GM19452 (cell line): ENCODE measurements around the gene KLHL26.
"Not testable (repeated sequence)": the region's sequence is repeated elsewhere in the genome, so short reads cannot be mapped to it uniquely, and the experiment has no call there.

Experiments
- ATAC-seq: cut with Tn5 transposase; IDR thresholded peaks from one replicate; pipeline ENCODE4 v1.9.1; 2021; ENCODE audit not compliant: unreplicated experiment

The KLHL26 gene

DNA sequence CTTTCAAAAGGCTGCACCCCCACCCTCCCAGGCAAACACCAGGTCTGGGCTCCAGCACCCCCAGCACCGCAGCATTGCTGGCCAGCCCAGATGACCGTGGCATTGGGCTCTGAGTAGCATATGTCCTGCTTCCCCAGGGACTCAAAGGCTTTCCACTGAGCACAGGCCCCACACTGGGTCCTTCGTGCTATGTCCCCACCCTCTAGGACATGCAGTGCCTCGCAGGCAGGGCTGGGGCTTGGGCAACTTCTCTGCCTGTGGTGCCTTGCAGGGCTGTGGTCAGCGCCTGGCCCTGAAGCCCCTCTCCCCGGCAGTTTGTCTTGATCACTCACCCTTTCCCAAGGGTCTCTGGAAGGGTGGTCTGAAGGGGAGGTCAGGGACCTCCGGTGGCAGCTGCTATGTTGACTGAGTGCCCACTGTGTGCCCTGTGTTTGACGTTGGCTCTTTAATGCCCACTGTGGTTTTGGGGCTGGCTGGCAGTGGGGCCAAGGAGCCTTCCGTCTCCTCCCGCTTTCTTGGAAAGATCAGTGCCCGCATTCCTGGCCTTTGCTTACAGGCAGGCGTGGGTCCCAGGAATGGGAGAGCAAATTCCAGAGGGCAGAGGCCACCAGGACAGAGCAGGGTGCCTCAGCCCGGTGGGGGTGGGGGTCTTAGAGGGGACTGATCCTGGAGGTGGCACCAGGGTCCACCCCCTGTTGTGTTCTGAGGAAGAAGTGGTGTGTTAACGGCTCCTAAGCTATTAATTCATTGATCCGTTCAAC lies 26.3 kb downstream of the KLHL26 start:
- no peak for ATAC-seq

DNA sequence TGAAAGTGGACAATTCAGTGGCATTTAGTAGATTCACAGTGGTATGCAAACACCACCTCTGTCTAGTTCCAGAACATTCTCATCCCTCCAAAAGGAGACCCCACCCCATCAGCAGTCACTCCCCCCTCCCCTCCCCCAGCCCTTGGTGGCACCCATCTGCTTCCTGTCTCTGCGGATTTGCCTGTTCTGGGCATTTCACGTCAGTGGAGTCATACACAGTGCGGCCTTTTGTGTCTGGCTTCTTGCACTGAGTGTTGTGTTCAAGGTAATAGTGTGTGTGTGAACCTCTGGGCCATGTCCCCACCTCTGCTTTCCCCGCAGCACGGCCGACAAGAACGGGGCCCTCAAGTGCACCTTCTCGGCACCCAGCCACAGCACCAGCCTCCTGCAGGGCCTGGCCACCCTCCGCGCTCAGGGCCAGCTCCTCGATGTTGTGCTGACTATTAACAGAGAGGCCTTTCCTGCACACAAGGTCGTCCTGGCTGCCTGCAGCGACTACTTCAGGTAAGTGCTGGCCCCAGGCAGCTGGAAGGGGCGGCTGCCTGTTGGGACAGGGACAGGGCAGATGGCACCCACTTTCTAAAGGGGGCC lies 27.2 kb downstream of the KLHL26 start:
- no peak for ATAC-seq

DNA sequence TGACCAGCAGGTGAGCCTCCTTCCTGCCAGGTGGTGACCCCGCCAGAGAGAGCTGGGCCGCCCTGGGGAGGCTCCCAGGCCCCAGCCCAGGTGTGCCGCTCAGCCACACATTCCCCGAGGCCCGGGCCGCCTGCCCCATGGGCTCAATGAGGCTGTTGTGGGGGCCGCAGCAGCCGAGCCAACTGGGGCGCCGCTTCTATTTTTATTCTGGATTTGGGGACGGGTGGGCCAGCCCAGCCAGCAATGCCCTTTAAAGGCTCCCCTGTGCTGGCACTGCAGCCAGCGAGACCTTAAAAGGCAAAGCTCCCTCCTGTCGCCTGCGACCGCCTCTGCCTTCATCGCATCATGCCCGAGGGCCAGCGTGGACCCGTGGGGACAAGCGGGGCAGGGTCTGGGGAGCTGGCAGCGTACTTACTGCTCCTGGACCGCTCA lies 29.0 kb downstream of the KLHL26 start:
- ATAC-seq = no peak

DNA sequence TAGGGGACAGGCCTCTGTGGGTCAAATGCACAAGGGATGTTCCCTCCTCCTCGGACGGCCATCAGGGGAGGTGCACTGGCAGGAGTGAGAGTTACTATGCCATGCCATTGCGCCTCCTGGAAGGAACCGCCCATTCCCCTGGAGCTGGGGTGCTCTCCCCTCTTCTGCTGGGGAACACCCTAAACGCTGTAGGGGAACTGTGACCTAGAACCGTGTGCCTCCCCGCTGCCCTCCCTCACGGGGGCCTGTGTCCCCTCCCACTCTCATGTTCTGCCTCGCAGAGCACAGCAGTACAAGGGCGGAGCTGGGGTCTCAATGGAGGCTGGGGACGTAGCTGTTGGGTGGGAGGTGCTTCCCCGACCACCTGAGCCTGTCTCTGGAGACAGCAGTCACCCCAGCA lies 29.5 kb downstream of the KLHL26 start:
- ATAC-seq = no peak

DNA sequence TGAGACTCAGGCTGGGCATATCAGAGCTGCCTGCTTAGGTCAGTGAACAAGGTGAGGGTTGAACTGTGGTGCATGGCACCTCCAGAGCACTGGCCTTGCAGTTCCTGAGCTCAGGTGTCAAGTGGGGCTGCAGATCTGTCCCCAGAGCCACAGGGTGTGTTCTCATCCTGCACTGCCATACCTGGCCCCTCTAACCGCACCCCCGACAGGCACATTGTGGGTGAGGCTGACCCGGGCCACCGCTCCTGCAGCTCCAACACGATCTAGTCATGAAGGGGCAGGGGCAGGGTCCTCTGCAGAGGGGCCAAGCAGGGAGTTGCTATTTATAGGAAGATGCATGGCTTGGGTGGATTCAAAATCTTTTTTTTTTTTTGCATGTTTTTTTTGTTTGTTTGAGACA lies 30.0 kb downstream of the KLHL26 start:
- ATAC-seq = no peak

DNA sequence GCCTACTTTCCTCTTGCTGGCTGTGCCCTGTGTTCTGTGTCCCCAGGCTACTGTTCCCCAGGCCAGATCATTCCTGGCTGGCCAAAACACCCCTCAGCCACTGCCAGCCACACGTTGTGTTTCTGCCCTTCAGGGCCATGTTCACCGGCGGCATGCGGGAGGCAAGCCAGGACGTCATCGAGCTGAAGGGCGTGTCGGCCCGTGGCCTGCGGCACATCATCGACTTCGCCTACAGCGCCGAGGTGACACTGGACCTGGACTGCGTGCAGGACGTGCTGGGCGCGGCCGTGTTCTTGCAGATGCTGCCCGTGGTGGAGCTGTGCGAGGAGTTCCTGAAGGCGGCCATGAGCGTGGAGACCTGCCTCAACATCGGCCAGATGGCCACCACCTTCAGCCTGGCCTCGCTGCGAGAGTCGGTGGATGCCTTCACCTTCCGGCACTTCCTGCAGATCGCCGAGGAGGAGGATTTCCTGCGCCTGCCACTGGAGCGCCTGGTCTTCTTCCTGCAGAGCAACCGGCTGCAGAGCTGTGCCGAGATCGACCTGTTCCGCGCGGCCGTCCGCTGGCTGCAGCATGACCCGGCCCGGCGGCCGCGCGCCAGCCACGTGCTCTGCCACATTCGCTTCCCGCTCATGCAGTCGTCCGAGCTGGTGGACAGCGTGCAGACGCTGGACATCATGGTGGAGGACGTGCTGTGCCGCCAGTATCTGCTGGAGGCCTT lies 30.9 kb downstream of the KLHL26 start:
- ATAC-seq = no peak

DNA sequence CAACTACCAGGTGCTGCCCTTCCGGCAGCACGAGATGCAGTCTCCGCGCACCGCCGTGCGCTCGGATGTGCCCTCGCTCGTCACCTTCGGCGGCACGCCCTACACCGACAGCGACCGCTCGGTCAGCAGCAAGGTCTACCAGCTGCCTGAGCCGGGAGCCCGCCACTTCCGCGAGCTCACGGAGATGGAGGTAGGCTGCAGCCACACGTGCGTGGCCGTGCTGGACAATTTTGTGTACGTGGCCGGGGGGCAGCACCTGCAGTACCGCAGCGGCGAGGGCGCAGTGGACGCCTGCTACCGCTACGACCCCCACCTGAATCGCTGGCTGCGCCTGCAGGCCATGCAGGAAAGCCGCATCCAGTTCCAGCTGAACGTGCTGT lies 31.4 kb downstream of the KLHL26 start:
- ATAC-seq = no peak

DNA sequence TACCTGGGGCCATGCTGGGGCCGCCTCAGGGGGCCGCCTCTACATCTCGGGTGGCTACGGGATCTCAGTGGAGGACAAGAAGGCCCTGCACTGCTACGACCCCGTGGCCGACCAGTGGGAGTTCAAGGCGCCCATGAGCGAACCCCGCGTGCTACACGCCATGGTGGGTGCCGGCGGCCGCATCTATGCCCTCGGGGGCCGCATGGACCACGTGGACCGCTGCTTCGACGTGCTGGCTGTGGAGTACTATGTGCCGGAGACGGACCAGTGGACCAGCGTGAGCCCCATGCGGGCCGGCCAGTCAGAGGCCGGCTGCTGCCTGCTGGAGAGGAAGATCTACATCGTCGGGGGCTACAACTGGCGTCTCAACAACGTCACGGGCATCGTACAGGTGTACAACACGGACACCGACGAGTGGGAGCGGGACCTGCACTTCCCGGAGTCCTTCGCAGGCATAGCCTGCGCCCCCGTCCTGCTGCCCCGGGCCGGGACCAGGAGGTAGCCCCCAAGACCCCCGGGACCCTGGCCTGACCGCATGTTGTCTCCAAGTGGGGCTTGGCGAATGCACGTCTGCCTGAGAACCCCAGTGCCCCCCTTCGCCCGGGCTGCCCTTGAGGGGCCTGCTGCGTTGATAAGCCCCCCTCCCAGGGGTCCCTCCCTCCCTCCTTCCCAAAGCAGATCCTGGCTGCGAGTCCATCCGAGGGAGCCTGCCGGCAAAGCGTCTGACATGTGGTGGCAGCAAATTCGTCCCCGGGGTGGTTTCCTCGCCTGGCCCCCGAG lies 32.1 kb downstream of the KLHL26 start:
- no peak for ATAC-seq

DNA sequence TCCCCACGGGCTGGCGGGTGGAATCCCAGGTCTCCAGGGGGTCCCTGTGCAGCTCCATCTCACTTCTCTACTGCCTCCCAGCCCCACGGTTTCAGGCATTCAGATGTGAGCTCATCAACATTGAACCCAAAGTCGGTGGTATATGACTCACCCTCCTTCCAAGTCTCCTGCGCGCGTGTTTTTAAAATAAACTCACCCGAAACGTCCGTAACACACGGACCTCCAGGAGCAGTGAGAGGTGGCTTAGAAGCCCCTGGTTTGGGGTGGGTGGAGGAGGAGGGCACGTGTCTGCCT lies 32.6 kb downstream of the KLHL26 start:
- ATAC-seq = no peak

DNA sequence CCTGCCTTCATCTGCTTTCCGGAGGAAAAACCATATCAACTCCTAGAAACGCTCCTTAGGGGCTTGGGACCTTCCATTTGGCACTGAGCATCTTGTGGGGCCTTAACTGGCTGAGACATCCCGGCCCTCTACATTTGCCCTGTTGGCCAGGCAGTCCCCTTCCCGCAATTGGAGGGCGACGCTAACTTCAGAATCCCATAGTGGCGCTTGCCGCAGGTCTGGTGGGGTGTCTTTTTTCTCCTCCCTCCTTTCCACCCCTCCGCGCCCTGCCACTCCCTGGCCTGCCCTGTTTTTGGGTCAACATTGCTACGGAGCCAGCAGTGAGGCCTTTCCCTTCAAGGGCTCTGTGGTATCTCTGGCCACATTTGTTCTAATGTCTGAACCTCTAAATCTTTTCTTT lies 33.1 kb downstream of the KLHL26 start:
- ATAC-seq = no peak

DNA sequence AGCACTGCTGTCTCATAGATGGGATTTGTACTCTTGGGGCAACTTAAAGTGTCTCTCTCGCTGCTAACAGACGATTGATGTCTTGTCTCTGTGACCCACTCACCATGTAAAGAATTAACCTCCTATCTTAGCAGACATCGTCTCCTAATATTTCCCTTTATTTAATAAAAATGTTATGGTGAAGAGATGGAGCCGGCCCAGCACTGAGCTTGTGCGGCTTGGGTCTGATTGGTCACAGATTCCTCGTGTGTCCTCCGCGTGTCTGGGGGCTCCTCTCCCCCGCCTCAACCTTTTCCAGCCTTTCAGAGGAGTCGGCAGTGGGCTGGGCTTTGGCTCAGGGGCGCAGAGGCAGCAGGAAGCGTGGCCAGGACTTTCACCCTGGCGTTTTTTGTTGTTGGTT lies 33.5 kb downstream of the KLHL26 start:
- no peak for ATAC-seq

DNA sequence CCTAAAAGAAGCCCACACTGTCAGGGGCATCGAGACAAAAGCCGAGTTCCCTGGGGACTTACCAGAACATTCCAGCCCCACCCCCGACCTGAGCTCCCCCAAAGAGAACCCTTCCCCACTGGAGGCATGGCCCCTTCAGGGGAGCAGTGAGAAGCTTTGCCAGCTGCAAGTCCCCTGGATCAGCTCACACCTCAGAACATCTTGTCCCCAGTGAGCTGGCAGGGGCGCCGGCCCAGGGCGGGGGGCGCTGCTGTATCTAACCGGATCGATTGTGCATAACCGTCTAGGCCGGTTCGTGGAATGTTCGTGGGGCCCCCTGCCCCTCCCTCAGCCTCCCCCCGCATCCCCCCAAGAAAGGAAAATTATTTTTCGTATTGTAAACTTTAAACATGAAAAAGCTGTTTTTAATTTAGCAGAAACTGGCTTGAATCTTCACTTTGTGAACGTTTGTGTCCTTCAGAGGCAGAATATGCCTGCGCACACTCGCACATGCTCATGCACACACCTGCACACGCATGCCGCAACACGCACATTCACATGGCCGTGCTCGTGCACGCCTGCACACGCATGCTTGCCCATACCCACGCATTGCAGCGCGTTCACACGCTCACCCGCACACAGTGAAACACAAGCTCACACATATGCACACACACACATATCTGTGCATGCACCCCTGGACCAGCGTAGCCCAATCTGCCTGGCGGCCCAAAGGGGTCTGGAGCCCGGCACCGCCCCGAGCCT lies 34.6 kb downstream of the KLHL26 start:
- ATAC-seq = no peak

DNA sequence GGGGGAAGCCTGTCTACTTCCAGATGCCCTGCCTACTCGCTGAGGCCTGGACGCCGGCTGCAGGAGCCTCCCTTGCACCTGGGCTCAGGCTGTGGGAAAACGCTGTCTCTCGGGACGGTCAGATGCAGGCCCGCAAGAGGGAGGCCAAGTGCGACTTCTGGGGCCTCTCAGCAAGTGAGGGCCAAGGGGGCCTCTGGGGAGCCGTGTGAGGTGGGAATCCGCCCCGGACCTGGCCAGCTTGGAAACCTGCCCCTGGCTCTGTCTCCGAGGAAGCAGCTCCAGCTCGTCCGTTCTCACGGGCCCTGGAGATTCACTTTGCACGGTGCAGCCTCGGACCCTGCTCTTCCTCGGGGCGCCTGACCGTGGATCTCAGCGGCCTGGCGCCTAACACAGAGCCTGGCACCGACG lies 35.2 kb downstream of the KLHL26 start:
- no peak for ATAC-seq

DNA sequence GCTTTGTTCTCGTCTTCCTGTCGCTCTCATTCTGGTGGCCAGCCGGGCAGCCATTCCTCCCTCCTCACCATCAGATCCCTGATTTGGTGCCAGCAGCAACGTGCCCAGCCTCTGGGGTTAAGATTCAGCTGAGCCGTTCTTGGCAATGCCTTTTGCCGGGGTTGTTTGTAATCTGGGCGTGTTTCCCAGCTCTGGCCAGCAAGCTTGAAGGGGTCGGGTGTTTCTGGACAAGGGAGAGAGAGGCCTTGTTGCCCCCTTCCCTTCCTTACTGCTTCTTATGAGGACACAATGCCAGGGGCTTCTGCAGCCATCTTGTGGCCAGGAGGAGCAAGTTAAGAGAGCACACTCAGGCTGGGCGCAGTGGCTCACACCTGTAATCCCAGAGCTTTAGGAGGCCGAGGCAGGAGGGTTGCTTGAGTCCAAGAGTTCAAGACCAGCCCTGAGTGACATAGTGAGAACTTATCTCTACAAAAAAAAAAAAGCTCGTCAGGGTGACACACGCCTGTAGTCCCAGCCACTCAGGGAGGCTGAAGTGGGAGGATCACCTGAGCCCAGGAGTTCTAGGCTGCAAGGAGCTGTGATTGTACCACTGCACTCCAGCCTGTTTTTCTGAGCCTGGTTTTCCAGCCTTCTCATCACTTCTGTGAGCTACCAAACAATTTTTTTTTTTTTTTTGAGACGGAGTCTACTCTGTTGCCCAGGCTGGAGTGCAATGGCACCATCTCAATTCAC lies 35.9 kb downstream of the KLHL26 start:
- no peak for ATAC-seq

DNA sequence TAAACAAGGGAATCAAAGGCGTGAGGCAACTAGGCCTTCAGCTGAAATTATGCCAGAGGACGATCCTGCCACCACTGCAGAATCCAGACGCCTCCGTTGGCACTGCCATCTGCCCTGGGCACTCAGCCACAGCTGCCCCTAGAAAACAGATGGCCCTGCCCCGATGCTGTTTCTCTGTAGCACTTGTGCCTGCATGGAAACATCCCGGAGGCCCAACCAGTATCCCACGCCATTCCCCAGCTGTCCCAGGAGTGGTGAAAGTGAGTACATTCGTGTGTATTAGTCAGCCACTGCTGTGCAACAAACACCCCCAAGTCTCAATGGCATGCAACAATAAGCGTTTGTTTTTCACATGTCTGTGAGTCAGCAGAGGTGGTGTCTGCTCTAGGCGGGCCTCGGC lies 37.8 kb downstream of the KLHL26 start:
- ATAC-seq = no peak

DNA sequence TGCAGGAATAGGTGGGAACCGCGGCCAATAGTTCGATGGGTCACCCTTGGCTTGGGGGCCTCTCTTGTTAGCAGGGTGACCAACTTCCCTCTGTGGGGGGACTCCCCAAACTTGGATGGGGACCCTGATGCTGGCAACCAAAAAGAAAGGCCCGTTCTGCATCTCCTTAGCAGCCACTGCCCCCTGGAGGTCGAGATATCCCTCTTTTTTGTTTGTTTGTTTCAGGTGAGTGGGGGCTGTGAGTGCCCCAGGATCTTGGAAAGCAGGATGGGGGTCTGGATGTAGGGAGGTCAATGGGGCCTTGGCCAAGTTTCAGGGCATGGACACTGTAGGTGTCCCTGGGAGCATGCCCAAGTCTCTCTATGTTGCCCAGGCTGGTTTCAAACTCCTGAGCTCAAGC lies 39.0 kb downstream of the KLHL26 start:
- ATAC-seq = no peak

DNA sequence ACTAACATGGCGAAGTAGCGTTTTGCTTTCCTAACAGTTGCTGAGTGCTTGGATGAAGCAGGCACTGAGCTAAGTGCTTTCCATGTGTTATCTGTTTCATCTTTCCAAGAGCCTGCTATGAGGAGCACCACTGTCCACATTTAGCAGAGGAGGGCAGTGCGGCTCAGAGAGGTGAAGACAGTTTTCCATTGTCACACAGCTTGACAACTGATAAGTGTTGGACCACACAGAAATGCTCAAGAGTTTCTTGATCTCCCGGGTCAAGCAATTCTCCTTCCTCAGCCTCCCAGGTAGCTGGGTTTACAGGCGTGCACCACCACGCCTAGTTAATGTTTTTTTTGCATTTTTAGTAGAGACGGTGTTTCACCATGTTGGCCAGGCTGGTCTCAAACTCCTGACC lies 39.9 kb downstream of the KLHL26 start:
- no peak for ATAC-seq

DNA sequence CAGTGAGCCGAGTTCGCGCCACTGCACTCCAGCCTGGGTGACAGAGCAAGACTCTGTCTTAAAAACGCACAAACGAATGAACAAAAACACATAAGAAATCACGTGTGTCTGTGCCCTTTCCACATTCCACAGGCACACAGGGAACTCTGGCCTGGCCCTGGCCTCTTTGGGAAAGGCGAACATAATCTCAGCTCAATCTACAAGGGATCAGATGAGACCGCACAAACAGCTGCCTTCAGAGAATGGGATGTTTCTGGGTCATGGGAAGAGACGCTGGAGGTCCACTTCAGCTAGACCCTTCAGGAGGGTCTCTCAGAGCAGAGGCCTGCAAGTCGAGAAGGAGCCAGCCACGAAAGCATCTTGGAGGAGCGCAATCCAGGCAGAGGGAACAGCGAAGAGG lies 40.3 kb downstream of the KLHL26 start:
- no peak for ATAC-seq

DNA sequence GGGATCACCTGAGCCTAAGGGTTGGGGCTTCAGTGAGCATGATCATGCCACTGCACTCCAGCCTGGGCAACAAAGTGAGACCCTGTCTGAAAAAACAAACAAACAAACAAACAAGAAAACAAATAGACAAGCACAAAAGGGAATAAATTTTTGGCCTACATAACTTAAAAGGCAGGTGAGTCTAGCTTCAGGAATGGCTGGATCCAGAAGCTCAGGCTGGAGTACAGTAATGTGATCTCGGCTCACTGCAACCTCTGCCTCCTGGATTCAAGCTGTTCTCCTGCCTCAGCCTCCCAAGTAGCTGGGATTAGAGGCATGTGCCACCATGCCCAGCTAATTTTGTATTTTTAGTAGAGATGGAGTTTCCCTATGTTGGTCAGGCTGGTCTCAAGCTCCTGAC lies 43.3 kb downstream of the KLHL26 start:
- ATAC-seq = not testable (repeated sequence)

DNA sequence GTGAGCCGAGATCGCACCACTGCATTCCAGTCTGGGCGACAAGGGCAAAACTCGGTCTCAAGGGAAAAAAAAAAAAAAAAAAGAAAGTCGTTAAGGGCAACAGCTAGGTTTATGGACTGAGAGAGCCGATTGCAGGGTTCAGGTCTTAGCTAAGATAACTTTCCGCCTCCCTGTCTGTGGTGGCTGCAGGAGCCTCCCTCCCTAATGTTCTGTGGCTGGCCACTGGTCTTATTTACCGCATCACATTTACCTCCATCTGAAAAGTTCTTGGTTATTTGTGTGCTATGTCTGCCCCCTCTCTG lies 45.9 kb downstream of the KLHL26 start:
- no peak for ATAC-seq
